HTR-8/SVneo (cell line): ENCODE measurements around the gene PTPN23.
"Not testable (repeated sequence)": the region's sequence is repeated elsewhere in the genome, so short reads cannot be mapped to it uniquely, and the experiment has no call there.

Experiments
- DNase-seq: peaks from one replicate; pipeline ENCODE4 v3.0.0; 2011; ENCODE audit warnings: low spot score, mixed read lengths; ENCODE audit not compliant: insufficient read length
- FAIRE-seq: peaks from 2 replicates; lab custom pipeline; 2011; peaks lifted over from hg19 to GRCh38; lab: Jason Lieb, UNC

PTPN23 gene

DNA sequence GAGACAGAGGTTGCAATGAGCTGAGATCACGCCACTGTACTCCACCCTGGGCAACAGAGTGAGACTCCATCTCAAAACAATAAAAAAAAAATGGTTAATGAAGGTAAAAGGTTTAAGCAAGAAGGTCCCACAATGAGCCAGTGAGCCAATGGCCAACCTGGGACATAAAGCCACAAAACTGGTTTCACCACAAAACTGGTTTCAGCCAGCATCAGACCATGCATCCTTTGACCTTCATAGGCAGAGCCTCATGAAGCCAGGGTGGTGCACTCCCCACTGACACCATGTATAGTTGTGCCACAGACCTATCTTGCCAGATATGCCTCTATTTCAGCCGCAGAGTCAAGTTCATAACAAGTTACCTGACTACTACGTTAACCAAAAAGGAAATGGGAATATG, 53.0 kb downstream of the PTPN23 start:
- DNase-seq (no peak), FAIRE-seq (no peak)

DNA sequence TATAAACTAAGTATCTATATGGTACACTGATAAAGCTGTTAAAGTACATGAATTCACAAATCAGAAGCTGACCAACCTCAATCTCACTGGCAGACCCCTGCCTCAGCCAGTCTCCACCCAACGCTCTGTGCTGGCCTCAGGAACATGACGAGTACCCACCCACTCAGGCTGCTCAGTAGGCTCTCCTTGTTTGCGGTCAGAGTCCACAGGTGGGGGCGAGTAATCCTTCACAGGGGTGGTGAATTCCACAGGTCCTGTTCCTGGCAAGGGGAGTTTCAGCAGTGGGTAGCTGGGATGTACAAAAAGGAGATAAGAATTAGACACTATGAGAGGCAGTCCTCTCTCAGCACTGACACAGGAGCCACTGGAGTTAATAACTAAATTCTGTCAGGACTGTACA, 54.0 kb downstream of the PTPN23 start:
- no peak for FAIRE-seq
- no peak for DNase-seq

DNA sequence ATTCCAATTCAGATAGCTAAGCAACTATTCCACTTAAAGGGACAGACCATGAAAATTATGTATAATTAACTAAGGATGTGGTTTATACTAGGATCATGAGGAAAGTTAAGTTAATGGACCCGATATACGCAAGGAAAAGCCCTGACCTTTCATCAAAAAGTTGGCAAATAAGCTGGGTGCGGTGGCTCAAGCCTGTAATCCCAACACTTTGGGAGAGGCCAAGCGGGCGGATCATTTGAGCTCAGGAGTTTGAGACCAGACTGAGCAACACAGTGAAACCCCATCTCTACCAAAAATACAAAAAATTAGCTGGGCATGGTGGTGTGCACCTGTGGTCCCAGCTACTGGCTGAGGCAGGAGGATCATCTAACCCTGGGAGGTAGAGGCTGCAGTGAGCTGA, 55.4 kb downstream of the PTPN23 start:
- no peak for FAIRE-seq
- no peak for DNase-seq

DNA sequence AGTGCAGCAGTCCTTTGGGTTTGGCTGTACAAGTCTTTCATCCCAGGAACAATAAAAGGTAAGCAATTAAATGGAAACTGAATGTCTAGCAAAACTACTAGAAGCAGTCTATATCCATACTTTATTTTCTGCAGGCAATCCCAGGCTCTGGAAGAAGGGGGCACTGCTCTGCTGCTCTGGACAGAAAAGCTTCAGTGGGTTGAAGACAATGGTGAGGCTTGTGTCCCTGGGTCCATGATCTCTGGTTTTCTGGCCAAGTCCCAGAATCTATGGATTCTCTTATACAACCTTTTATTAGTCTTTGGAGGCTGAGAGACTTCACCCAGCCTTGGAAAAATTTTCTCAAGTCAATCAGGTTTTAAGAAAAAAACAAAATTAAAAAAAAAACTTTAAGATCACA, 59.3 kb downstream of the PTPN23 start:
- FAIRE-seq = no peak
- no peak for DNase-seq

DNA sequence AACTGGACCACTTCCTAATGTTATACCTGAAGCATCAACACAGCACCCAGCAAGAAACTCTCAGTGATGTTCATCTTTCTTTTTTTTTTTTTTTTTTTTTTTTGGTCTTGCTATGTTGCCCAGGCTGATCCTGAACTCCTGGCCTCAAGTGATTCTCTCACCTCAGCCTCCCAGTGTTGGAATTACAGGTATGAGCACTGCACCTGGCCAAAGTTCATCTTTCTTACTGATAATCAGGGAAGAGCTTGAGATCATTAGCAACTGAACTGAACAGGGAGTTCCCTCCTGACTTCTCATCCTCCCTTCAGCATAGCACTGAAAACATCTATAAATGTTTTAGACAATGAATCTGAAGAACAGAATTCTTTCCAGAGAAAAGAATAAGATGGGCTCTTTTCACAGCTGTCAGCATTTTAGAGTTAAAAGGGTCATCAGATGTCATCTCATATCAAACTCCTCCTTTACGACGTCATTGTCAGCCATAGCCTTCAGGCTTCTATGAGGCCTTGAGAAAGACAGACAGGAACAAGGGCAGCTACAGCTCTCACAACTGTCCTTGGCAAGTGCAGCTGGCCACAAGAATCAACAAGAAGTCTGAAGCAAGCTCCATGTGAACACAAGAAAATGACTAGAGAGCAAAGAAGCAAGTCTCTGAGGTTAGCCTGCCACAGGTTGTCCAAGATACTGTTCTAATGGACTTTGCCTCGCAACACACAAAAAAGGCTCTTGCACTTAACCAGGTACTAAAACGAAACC, 61.2 kb downstream of the PTPN23 start:
- FAIRE-seq = no peak
- no peak for DNase-seq

DNA sequence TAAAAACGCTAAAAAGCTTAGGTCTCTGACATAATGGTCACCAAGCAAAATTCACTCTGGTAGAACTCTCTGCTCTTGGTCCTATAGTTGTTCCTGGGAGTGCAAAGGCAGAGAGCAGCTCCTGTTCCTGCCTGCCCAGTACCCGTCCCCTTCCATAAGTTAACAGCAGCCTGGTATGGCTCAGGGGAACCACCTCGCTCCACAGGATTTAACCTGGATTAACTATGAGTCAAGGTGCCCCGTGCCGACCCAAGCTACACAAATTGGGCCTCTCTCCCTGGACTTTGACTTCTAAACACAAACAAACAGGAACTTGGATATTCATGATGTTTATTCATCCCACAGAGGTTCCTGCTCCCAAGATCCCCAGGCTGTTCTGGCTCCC, 62.8 kb downstream of the PTPN23 start:
- DNase-seq = no peak
- no peak for FAIRE-seq

DNA sequence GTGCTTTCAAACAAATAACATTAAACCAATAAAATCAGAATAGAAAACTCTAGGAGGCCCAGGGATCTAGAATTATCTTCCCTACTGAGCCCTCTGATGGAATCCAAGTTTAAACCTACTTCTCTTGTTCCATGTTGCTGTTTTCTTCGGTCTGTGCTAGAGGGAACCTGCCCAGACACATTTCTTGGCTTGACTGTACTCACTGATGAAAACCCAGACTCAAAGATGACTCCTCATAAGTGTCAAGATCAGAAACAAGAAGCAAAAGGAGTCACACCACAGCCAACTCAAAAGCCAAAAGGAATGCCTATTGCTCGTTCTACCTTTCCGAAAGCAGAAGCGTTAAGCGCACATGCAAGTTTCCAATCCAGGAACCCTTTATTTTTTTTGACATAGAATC, 63.3 kb downstream of the PTPN23 start:
- FAIRE-seq (no peak), DNase-seq (no peak)

DNA sequence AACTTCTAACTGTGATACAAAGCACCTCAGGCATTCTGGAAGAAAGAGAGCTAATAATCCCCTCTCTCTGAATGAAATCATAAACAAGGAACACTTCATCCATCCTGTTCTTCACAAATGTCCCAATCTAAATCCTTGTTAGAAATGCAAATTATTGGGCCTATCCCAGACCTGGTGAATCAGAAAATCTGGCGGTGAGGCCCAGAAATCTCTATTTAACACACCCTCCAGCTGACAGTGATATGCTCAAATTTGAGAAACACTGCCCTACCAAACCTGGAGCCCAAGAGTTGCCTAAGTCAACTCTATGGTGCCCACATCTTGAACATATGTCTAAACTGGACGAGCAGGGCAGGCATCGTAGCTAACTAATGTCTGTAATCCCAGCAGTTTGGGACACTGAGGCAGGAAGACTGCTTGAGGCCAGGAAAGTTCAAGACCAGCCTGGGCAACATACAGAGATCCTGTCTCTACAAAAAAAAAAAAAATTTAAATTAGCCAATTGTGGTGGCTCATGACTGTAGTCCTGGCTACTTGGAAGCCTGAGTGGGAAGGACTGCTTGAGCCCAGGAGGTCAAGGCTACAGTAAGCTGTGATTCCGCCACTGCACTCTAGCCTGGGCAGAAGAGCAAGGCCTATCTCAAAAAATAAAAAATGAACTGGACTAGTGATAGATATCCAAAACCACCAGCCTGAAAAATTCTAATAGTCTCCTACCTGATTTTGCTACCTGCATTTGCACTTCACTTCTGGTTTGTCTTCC, 71.8 kb downstream of the PTPN23 start:
- FAIRE-seq = no peak
- DNase-seq = no peak

DNA sequence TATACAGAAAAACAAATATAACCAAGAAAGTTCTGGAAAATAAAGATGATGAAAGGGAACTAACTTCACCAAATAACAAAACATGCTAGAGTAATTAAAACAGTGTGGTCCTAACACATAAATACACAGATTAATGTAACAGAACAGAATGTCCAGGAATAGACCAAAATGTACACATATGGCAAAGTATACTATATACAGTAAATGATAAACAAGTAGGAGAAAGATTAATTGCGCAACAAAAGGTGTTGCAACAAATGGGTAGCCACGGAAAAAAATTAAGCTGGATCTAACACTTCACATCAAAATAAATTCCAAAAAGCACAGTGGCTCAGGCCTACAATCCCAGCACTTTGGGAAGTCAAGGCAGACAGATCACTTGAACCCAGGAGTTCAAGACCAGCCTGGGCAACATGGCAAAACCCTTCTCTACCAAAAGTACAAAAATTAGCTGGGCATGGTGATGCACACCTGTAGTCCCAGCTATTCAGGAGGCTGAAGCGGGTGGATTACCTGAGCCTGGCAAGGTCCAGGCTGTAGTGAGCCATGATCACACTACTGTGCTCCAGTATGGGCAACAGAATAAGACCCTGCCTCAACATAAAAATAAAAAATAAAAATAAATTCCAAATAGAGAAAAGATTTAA, 75.1 kb downstream of the PTPN23 start:
- no peak for DNase-seq
- no peak for FAIRE-seq

DNA sequence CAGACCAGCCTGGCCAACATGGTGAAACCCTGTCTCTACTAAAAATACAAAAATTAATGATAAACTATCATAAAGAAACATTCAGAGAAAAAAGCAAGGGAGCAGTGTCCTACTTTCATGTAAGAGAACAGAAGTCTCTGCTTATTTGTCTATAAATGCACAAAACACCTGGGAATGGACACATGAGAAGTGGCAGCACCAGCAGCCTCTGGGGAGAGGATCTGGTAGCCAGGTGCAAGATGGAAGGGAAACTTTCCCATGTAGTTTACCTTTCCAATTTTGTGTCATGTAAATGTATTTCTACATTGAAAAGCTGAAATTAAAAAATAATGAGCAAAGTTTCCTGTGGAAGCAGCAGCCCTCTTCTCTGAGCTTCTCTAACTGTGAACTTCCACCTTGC, 76.2 kb downstream of the PTPN23 start:
- no peak for FAIRE-seq
- no peak for DNase-seq

DNA sequence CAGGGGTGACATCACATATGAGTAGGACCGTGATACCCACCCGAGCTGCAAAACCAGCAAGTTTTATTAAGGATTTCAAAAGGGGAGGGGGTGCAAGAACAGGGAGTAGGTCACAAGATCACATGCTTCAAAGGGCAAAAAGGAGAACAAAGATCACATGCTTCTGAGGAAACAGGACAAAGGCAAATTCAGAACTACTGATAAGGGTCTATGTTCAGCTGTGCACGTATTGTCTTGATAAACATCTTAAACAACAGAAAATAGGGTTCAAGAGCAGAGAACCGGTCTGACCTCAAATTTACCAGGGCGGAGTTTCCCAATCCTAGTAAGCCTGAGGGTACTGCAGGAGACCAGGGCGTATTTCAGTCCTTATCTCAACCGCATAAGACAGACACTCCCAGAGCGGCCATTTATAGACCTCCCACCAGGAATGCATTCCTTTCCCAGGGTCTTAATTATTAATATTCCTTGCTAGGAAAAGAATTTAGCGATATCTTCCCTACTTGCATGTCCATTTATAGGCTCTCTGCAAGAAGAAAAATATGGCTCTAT, 78.8 kb downstream of the PTPN23 start:
- not testable (repeated sequence) for DNase-seq, FAIRE-seq
